NCI-H1105 treated with DMSO at 0.1 percent for 48 hours (cell line): ENCODE data around the gene SPTBN4.
"Not testable (repeated sequence)": the region's sequence is repeated elsewhere in the genome, so short reads cannot be mapped to it uniquely, and the experiment has no call there.

Experiments used
- DNase-seq: peaks from one replicate; lab custom pipeline; 2025; lab: John Stamatoyannopoulos, UW

The SPTBN4 gene

GRCh38 chr19:40588926-40589569 is 122.2 kb downstream of the SPTBN4 start:
- DNase-seq = no peak

GRCh38 chr19:40589591-40590429 is 123.0 kb downstream of the SPTBN4 start:
- no peak for DNase-seq

- no peak for DNase-seq
These were observed 123.9 kb downstream of the SPTBN4 start for GRCh38 chr19:40590464-40591265.

- DNase-seq = not testable (repeated sequence)
These were observed 124.9 kb downstream of the SPTBN4 start for GRCh38 chr19:40591724-40592123.

- DNase-seq = peak; percentile 44
These were observed 125.4 kb downstream of the SPTBN4 start for GRCh38 chr19:40592170-40592569.

GRCh38 chr19:40594255-40594654 is 127.5 kb downstream of the SPTBN4 start:
- no peak for DNase-seq

GRCh38 chr19:40594657-40595091 is 127.9 kb downstream of the SPTBN4 start:
- no peak for DNase-seq

GRCh38 chr19:40596608-40597328 is 130.0 kb downstream of the SPTBN4 start:
- DNase-seq = no peak

GRCh38 chr19:40597329-40597838 is 130.6 kb downstream of the SPTBN4 start:
- DNase-seq = no peak

- peak; percentile 84 for DNase-seq
These were observed 131.5 kb downstream of the SPTBN4 start for GRCh38 chr19:40598121-40598917.

GRCh38 chr19:40598918-40599307 is 132.1 kb downstream of the SPTBN4 start:
- DNase-seq = no peak

GRCh38 chr19:40599331-40599901 is 132.6 kb downstream of the SPTBN4 start:
- no peak for DNase-seq

- DNase-seq = no peak
These were observed 133.2 kb downstream of the SPTBN4 start for GRCh38 chr19:40599902-40600569.

GRCh38 chr19:40600570-40601133 is 133.9 kb downstream of the SPTBN4 start:
- DNase-seq = no peak

- DNase-seq = peak; percentile 14
These were observed 134.6 kb downstream of the SPTBN4 start, which contains the start of gene LTBP4 for GRCh38 chr19:40601134-40601974. LTBP4 (plus strand) TSS chr19:40601369; CDS start chr19:40601388, 19 bp downstream.

- no peak for DNase-seq
These were observed 136.2 kb downstream of the SPTBN4 start for GRCh38 chr19:40603071-40603388.

GRCh38 chr19:40603389-40604170 is 136.8 kb downstream of the SPTBN4 start:
- DNase-seq = peak; percentile 92

- no peak for DNase-seq
These were observed 137.4 kb downstream of the SPTBN4 start for GRCh38 chr19:40604171-40604646.
